HG03521 (cell line): ENCODE data around the gene TSPAN18.

Experiments used
- ATAC-seq: cut with Tn5 transposase; IDR thresholded peaks from one replicate; pipeline ENCODE4 v1.9.1; 2021; ENCODE audit warnings: mild to moderate bottlenecking, moderate library complexity; ENCODE audit not compliant: unreplicated experiment

Gene TSPAN18

DNA sequence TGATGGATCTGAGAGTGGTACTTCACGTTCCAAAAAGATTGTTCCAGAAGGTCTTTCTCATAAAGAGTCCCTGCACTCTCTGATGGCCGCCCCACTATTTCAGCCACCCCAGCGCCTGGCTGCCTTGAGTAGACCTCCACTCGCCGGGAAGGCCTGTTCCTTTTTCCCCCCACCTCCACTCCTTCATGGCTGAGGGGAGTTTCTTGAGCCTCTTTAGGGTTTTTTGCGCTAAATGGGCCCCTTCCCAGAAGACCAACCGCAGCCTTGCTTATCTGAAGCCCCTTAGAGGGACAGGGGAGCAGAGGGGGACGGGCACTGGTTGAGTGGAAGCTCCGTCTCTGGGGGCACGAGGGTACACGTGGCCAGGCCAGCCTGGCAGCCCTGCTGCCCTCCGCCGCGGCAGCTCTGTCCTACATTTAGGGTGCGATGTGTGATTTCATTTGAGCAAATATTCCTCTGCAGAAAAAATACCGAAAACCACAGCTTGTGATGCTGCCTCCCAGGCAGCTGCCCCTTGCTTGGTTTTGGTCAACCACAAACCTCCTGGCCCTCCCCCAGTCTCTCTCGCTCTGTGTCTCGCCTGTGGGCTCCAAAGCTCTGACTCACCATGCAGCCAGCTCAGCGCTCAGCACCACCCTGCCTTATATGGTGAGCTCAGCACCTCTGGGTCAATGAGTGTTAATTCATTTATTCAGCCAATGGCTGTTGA is 135.2 kb downstream of the TSPAN18 start:
- ATAC-seq: peak; percentile 98

GRCh38 chr11:44862558-44863101 is 135.9 kb downstream of the TSPAN18 start:
- ATAC-seq: no peak

DNA sequence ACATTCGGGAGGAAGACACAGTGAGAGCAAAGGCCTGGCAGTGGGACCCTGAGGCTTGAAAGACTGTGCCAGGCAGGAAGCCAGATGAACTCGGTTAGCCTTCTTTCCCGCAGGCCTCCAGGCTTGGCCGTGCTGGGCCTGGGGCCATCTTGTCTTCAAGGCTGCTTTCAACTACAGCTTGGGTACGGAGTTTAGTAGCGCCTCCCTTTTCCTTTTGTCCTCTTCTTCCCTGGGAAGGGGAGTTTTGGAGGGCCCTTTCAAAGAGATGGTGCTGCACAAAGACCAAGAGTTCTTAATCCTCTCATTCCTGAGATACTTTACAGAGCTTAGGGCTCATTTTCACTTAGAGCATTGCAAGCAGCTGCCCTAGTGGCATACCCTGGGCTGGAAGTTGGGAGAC is 136.5 kb downstream of the TSPAN18 start:
- ATAC-seq: no peak

- no peak for ATAC-seq
These were observed 139.1 kb downstream of the TSPAN18 start for GRCh38 chr11:44865866-44866272.

DNA sequence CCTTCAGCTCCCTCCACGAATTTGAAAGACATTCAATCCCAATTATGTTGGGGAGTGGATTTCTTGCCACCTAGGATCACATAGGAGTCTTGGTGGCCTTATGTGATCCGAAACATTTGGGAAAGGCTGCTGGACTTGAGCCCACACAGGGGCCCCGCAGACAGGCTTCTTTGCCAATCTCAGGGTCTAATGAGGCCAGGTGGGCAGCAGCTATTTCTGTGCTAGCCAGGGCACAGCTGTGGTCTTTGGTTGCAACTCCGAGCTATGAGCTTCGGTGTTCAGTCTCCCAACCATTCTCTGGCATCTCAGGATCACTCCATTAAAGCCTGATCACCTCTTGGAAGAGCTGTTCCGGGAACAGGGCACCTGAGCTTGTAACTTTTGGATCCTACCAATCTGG is 139.5 kb downstream of the TSPAN18 start:
- ATAC-seq: no peak

DNA sequence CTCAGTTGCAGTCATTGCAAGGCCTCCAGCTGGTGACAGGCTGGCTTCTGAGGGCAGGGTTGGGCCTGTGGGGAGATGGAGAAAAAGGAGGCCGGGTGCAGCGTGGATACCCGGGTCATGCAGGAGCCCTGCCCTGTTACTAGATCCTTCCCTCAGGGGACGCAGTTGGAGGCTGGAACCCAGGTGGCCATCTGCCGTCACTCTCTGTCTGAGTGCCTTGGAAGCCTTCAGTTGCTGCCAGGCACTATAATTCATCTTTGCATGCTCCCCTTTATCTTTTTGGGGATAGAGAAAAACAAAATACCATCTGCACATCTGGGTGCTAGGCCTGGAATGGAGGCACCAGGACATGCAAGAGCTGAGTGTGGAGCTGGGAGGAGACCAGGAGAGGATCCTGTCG is 141.3 kb downstream of the TSPAN18 start:
- no peak for ATAC-seq

DNA sequence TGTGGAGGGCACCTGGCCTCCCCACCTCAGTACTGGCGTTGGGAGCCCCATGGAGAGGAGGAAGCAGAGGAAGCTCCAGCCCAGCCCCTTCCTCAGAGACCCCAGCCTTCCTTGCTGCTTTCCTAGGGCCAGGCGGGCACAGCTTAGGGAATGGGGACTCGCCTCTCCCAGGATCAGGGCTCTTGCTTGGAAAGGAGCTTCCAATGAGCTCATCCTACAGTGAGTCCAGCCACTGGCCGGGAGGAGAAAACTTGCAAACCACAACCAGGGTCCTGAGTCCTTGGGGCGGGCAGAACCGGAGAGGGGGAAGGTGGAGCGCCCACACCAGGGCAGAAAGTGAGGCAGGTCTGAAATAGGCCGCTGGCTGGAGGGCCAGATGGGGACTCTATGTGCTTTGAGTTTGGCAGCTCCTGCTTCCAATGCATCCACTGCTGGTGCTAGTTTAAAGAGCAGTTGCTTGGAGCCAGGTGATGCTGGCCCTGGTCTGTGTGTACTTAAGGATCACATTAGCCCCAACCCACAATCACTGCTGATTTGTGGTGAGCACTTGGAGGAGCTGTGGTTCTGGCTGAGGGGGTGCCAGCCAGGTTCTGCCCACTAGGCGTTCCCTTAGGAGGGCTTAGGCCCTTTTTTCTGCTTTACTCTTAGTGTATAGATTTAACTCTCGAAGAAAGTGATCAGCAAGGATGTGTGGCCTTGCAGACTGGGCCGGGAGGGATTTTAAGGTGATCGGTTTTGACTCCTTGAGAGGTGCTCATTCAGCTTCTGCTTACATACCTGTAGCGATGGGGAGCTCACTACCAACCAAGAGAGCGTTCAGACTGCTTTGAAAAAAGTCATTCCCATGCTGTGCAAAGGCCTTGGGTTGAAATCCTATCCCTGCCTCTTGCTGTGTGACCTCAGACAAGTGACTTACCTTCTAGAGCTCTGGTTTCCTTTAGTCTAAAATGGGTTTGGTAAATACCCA is 142.0 kb downstream of the TSPAN18 start:
- ATAC-seq: no peak

DNA sequence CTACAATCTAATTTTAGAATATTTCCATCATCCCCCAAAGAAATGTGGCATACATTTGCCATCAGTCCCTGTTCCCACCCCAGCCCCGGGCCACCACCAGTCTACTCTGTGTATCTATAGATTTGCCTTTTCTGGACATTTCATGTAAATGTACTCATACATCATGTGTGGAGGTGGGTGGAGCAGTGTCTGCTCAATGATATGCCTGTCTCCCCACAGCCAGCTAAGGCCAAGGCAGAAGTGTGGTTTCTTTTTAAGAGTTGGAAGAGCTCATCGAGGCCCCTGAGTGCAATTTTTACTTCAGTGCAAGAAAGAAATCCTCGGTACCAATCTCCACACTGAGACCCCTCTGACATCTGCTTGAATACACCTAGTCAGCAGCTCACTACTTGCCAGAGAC is 143.4 kb downstream of the TSPAN18 start:
- ATAC-seq: no peak

DNA sequence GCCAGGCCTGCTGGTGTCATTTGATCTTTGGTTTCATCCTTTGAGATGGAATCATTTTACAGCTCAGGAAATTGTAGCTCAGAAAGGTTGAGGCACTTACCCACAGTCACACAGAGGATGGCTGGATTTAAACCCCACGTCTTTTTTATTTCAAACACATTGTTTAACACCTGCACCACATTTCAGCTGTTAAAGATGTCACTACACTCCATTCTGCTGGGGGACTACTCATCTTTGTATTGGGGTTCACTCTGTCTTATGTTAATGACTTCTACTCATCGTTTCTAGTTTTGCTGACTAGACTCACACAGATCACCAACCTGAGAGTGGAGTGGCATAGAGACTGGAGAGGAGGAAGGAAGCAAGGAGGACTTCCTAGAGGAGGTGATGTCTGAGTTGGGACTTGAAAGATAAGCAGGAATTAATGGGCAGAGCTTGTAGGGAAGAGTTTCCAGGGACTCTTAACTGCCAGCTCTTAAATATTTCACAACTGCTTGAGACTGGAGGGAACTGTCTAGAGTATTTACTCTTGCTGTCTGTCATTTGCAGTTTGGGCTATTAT is 143.9 kb downstream of the TSPAN18 start:
- no peak for ATAC-seq

- ATAC-seq: peak; percentile 78
These were observed 144.9 kb downstream of the TSPAN18 start for GRCh38 chr11:44871682-44872081.

- ATAC-seq: no peak
These were observed 145.8 kb downstream of the TSPAN18 start for GRCh38 chr11:44872556-44872955.

DNA sequence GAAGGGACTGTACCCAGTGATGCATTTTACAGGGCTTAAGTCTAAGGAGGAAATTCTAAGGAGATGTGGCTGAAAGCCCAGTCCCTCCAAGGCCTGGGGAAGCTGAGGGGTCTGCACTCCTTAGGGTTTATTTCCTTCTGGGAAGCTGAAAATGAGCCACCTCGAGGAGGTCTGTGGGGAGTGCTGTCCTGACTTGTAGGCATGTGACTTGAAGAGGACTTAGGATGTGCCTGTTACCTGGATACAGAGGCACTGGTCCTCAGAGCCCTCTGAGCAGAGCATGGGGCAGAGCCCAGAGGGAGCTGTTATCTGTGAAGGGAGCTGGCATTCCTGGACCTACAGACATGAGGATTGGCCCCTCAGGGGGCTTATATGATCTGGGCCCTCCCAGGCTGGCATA is 146.8 kb downstream of the TSPAN18 start:
- ATAC-seq: no peak

- no peak for ATAC-seq
These were observed 147.5 kb downstream of the TSPAN18 start for GRCh38 chr11:44874284-44874683.

DNA sequence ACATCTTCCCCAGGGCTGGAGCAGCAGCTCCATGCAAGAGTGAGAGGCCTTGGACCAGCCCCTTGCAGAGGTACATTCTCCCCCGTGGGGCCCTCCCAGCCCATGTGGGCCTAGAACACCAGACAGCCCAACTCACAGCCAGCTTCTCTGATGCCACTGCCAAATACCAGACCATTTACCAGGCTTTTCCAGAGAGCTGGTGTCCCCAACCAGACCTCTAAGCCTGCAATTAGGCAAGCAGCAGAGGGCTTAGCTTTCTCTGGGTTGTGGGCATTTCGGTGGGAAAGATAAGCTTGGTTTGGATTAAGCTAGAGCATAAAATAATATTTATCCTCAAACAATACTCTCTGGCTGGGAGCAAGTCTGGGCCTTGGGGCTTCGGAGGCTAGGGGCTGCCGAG is 148.3 kb downstream of the TSPAN18 start:
- ATAC-seq: no peak

GRCh38 chr11:44876194-44876723 is 149.5 kb downstream of the TSPAN18 start:
- ATAC-seq: no peak

DNA sequence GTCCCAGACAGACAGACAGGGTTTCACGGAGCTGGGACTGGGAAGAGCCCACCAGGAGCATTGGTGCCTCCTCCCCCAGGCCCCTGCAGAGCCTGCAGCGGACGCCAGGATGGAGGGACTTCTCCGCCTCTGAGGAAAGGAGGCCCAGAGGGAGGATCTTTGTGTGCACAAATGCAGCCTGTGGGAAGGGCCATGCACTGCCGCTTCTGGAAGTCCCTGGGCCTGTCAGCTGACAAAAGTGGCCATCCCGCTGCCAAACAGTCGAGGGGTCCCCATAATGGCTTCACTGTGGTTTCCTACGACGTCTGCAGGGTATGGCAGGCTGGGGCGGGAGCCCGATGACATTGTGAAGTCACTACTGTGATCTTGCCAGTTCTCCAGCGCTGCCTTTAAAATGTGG is 150.1 kb downstream of the TSPAN18 start:
- no peak for ATAC-seq

- no peak for ATAC-seq
These were observed 151.1 kb downstream of the TSPAN18 start for GRCh38 chr11:44877571-44878497.

GRCh38 chr11:44878711-44879110 is 151.9 kb downstream of the TSPAN18 start:
- ATAC-seq: no peak

- ATAC-seq: no peak
These were observed 152.7 kb downstream of the TSPAN18 start for GRCh38 chr11:44879432-44879831.

GRCh38 chr11:44880511-44880910 is 153.7 kb downstream of the TSPAN18 start:
- no peak for ATAC-seq
